NCI-H1092 (cell line): ENCODE results near the gene ITPRIPL1.

Source experiments
- DNase-seq: peaks from one replicate; lab custom pipeline; 2025; lab: John Stamatoyannopoulos, UW

The ITPRIPL1 gene

DNA sequence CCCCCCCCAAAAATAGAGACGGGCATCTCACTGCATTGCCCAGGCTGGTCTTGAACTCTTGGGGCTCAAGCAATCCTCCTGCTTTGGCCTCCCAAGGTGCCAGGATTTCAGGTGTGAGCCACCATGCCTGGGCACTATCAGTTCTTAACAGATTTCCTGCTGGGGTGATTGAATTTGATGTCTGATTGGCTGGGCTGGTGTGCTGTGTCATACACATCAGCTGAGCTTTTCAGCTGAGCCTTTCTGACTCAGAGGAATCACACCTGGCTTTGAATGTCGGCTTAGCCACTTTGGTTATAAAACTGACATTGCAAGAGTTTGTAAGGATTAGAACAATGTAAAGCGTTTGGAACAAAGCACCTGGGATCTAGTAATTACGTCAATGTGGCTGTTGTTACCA, 29.4 kb downstream of the ITPRIPL1 start:
- DNase-seq = no peak

DNA sequence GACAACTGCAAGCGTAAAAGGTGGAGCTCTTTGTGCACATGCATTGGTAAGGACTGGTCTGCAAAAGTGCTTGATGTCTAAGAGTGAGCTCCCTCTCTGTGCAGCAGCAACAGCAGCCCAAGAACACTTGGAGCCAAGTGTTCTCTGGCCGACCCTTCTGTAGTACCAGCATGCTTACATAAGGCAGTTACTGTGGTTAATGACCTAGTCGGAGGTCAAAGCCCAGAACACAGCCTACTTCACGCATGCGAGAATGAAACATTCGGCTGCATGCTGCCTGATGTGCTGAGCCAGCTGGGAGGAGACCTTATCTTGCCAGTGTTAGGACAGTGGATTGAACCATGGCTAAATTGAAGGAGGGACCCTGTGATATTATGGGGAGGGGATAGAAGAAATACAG, 31.8 kb downstream of the ITPRIPL1 start:
- DNase-seq = no peak

DNA sequence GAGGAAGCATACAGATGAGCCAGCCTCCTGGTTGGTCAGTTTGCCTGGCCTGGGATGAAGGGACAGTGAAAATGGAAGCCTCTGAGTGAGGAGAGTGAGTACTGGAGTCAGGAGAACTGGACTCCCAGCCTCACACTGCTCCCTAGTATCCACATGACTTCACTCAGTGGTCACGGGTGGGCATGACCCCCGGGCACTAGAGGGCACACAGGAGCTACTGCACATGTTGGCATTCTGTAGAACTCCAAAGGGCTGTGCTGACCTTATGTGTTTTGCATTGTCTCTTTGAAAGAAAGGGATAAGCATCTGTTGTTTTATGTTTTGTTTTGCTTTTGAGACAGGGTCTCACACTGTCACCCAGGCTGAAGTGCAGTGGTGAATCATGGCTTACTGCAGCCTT, 34.2 kb downstream of the ITPRIPL1 start:
- no peak for DNase-seq

DNA sequence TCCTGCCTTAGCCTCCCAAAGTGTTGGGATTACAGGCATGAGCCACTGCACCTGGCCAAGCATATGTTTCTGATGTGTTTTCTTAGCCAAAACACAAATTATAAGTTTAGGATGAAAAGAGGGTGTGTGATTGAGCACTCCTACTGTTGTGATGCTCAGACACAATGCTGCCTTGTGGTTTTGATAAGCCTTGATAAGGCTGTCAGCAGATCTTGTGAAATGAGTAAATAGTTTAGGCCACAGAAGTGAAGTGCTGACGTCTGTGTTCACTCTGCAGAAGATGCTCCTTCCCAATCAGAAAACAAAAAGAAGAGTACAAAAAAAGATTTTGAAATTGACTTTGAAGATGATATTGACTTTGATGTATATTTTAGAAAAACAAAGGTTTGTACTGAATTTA, 34.7 kb downstream of the ITPRIPL1 start:
- no peak for DNase-seq

DNA sequence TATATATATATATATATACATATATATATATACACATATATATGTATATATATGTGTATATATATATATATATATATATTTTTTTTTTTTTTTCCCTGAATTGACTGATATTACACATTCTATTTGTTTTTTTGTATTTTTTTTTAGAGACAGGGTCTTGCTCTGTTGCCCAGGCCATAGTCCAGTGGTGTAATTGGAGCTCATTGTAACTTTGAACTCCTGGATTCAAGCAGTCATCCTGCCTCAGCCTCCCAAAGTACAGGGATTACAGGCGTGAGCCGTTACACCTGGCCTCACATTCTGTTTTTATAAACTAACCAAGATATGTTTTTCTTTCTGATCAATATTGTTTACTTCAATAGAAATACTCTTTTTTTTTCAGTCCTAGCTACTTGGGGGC, 36.6 kb downstream of the ITPRIPL1 start:
- no peak for DNase-seq

DNA sequence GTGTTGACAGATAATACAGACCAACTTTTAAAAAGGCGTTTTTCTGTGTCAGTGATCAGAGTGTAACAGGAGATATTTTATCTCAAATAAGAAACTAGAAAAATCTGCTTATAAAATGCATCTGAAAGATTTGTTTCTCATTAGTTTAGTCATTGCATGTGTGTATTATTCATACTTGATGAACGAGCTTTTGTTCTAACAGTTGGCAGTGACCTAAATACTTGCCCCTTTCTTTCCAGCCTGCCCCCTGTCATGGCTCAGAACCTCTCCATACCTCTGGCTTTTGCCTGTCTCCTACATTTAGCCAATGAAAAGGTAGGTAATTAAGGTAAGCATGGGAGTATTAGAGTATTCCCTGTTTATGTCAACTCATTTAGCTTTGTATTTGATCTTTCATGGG, 44.1 kb downstream of the ITPRIPL1 start:
- DNase-seq = no peak

DNA sequence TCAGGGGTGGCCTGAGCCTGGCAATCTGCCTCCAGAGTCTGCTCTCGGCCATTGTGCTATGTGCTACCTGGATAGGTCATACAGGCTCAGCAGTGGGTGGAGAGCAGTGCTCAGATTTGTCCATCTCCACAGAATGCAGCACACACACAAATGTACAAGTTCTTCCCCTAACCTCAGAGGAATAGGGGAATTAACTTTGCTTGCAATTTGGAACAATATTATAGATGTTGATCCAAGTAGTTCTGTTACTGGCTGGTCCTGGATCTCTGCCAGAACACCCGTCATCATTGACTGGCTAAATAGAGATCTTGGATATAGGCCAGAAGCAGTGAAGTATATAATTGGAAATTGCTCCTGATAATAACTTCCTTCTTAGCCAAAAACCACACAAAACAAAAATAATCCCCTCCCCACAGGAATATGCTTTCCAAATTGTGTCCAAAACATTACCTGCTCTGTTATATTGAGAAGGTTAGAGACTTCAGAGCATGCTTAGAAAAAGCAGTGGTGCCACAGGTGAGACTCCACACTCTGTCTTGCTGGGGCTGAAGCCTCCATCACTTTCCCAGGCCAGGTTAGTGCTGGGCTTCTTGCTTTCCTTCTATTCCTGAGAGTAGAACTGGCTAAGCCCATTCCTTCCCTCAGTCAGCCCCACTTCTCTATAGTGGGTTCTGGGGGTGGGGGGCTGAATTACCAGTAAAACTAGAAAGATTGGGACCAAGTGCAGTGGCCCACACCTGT, 49.3 kb downstream of the ITPRIPL1 start:
- peak; percentile 15 for DNase-seq
